Stimulated activated CD4-positive, alpha-beta T cell treated with anti-CD3 and anti-CD28 coated beads, Interleukin-1b, Interleukin-23, amount 100 ng/mL, for 4 hours (primary cell): Measurements from ENCODE around the gene DRP2.
"Not testable (repeated sequence)": the region's sequence is repeated elsewhere in the genome, so short reads cannot be mapped to it uniquely, and the experiment has no call there.

ENCODE experiments used
- DNase-seq, 2 donors: peaks; one replicate each; pipeline ENCODE4 v3.0.0-alpha.2; 2020; ENCODE audit warnings: low read depth in 2 of 2

DRP2 gene, protein sequence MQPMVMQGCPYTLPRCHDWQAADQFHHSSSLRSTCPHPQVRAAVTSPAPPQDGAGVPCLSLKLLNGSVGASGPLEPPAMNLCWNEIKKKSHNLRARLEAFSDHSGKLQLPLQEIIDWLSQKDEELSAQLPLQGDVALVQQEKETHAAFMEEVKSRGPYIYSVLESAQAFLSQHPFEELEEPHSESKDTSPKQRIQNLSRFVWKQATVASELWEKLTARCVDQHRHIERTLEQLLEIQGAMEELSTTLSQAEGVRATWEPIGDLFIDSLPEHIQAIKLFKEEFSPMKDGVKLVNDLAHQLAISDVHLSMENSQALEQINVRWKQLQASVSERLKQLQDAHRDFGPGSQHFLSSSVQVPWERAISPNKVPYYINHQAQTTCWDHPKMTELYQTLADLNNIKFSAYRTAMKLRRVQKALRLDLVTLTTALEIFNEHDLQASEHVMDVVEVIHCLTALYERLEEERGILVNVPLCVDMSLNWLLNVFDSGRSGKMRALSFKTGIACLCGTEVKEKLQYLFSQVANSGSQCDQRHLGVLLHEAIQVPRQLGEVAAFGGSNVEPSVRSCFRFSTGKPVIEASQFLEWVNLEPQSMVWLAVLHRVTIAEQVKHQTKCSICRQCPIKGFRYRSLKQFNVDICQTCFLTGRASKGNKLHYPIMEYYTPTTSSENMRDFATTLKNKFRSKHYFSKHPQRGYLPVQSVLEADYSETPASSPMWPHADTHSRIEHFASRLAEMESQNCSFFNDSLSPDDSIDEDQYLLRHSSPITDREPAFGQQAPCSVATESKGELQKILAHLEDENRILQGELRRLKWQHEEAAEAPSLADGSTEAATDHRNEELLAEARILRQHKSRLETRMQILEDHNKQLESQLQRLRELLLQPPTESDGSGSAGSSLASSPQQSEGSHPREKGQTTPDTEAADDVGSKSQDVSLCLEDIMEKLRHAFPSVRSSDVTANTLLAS

DNA sequence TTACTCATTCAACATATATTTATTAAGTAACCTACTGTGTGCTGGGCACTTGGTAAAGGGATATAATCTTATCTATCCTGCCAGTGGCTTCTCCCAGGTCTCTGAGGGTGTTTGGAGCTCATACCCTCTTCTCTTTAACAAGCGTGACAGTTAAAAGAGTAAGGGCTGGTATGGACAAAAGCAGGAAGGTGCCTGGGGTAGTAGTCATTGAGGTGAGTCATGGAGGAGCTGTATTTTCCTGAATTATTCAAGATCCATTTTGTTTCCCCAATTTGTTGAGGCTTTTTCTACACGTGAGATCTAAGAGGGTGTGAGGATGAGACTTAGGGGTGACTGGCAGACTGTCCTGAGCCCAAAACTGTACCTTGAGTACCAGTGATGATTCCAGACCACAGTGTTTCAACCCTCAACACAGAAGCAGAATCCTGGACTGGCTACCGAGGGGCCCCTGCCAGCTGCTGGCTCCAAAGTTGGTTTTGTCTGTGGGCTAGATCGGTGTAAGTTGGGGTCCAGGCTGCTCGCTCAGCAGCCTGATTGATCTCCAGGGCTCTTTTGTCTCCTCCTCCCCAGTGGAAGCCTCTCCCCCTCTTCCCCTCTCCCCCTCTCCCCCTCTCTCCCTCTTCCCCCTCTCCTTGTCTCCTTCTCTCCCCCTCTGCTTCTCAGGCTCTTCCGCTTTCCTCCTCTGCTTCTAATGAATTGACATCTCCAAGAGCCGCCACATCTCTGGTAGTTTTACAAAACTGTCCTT is at the start of gene DRP2:
Gene DRP2, plus strand, starts transcription at position 671 of the 748 bp plus-strand sequence. CDS start 11,862 bp downstream, outside the sequence.
- no peak for DNase-seq

DNA sequence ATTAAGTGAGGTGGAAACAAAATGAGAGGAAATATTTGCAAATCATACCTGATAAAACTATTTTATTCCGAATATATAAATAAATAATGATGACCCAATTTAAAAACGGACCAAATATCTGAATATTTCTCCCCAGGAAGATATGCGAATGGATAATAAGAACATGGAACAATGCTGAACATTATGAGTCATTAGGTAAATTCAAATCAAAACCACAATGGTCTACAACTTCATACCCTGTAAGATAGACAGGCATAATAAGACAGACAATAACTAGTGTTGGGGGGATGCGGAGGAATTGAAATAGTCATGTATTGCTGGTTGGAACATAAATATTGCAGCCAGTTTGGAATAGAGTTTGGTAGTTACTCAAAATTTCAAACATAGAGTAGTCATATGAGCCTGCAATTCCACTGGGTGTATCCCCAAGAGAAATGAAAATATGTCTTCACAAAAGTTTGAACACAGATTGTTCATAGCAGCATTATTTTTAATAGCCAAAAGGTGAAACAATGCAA is 47.6 kb upstream of the DRP2 start:
- DNase-seq: no peak

DNA sequence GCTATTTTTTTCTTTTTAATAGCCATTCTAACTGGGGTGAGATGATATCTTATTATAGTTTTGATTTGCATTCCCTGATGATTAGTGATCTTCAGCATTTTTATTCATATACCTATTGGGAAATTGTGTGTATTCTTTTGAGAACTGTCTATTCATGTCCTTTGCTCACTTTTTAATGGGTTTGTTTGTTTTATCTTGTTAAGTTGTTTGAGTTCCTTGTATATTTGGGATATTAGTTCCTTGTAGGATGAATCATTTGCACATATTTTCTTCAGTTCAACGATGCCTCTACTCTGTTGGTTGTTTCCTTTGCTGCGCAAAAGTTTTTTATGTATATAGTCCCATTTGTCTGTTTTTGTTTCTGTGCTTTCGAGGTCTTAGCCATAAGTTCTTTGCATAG is 43.1 kb upstream of the DRP2 start:
- no peak for DNase-seq

DNA sequence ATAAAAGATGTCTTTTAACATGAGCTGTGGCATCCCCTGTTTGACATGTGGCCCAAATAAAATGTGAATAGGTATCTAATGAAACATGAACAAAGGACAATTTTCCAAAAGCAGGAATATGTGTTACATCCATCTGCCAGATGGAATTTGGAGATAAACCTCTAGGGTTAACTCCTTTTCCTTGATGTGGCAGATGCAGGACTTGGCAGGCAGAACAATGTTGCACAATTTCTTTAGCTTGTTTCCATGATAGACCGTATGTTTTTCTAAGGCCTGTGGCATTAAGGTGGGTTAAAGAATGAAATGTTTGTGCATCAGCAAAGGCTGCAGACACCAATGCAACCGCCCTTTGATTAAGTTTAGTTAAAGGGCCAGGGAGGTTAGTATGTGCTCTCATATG is 34.7 kb upstream of the DRP2 start:
- DNase-seq: not testable (repeated sequence)

DNA sequence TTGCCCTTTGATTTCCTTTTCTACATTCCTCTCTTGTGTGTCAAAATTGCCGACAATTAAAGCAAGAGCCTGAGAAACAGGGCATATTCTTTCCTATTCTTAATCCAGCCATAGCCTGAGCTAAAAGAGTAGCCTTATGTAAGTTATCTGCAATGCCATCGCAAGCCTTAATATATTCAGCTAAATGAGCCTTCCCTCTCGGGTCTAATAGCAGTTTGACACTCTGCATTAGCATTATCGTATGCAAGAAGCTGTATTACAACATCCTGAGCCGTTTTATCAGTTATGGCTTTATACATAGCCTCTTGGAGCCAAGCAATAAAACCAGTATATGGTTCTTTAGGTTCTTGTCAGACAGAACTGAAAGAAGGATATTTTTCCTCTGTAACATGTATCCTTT is 31.6 kb upstream of the DRP2 start:
- DNase-seq: not testable (repeated sequence)

DNA sequence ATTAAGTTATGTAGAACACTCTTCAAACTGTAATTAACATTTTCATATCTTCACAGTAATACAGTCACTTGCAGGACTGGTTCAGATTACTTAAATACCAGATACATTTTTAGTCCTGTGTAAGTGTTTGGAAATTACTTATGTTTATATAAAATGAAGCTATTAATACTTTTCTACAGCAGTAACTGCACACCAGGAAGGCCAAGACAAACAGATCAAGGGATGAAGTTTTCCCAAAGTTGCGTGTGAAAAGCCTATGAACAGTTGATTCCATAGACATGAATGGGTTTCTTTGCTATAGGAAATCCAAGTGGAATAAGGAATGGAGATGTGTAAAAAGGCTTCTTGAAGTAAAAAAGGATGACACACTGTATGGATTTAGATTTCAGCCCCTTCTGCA is 28.9 kb upstream of the DRP2 start:
- DNase-seq: no peak

DNA sequence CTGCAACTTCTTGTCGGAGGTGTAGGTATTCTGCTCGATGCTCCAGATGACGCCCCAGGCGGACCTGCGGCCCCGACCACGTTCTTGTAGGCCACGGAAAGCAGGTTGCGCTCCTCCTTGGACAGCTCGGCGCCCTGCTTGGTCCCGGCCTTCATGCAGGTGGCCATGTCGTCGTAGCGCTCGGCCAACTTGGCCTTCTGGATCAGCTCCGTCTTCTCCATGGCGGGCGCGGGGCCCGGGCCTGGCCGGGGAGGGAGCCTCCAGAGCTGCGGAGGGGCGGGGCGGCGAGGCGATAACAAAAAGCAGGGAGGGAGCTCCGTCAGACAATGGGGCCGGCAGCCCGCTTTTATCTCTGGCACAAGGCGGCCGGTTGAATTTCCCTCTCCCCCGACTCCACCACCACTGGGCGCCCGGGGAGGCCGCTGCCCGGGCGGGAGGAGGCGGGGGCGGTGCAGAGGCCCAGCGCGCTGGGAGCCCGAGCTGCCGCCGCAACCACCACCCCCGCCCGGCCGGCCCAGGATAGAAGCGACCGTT is 28.3 kb upstream of the DRP2 start:
- DNase-seq: no peak

DNA sequence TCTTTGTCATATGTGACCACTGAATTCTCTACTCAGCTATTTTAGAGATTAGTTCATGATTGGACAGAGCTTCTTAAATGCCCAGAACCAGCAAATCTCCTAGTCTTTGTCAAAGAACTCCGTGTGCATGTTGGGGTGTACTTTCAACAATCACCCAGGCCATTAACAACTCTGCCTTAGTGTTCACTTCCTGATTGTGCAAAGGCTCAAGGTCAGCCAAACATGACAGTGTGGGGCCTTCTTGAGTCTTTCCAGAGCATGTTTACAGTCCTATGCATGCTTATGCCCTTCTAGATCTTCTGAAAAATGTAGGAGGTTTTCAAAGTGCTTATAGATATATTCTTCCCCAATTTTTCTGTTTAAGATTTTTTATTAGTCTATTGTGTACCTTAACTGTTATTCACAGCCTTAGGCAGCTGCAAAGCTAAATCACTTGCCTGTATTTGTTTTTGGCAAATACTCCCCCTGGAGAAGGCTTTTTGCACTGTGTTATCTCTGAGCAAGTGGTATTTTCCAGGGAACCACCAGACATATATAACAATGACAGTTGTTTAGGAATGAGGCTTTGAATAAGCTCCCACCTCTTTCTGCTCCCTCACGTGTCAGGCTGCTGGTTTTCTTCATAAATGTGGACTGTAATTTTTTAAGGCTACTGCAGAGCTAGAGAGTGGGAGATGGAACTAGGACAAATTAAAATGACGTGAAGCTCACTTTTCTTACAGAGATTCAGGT is 24.0 kb upstream of the DRP2 start:
- DNase-seq: no peak

DNA sequence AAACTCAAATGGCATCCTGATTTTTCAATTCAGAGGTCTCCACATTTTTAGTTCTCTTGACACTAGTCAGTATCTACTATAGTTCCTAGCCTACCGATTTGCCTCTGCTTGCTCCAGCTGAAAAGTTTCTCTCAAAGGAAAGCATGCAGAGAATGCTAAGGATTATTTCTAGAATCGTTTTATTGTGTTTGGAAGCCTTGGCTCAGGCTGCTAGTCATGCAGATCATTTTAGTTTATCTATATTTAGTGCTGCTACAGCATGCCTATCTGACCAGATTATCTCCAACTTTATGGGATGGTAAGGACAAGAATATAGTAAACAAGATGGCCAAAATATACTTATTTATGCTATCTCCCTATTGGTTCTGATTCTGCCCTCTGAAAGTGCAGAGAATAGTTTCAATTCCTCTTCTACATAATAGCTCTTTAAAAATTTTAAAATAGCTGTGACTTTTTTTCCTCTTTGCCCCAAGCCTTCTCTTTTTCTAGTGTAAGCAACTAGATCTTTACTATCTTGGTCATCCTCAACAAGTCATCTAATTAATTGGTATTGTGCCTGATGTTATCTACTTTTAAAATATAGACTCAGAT is 15.7 kb upstream of the DRP2 start:
- DNase-seq: no peak

DNA sequence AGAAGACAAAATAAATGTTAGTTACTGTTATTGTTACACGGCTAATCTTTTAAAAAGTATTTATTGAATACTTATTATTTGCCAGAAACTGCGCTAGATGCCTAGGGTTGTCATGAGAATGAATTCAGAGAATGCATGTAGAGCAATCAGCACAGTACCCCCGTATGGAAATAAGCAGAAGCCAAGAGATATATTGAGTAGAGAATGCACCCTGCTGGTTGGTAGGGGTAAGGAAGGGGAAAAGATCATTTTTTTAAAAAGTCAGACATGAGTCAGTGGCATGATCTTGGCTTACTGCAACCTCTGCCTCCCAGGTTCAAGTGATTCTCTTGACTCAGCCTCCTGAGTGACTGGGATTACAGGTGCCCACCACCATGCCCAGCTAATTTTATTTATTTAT is 13.1 kb upstream of the DRP2 start:
- no peak for DNase-seq

DNA sequence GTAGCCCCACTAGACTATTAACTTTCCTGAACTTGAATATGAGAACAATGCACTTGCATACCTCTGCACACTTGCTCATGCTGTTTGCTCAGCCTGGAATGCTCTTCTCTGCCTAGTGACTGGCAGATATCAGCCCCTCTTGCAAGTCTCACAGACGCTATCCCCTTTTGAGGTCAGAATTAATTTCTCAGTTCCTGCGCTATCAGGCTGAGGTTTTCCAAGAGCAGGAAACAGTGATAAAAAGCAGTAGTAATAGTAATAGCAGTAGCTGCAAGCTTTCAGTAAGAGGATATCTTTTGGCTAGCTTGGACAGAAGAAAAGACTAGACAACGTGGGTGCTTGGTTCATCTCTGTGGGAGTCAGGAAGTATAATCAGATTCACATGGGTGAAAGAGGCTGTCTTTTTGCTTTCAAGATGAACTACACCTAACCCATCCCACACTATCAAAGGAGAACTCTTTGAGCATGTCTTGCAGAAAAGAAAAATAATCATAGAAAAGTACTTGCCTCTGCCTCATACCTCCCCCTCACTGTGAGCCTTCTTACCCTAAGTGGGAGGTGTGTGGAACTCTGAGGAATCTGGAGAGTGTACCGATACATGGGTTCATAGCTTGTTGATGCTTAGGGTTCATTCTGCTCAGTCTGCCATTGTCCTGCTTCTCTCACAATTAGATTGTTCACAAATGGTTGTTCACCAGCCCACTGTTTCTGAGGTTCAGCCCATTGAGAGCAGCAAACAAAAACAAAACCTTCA is 11.3 kb upstream of the DRP2 start:
- no peak for DNase-seq

DNA sequence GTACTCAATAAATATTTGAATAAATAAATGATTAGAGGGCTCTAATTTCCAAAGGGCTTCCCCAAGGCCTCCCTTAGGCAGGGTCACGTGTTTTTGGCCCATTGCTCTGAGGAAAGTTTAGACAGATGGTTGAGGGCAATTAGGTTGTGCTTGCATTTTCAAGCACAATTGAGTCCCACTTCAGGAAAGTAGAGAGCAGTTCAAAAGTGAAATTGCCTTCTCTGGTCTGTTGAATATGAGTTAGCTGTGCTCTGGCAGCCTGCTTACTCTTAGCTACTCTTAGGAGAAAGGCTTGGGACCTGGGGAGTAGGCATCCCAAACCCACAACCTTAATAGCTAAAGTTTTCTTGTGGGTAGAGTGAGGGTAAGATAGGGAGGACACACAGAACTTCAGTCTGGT is 9.0 kb upstream of the DRP2 start:
- DNase-seq: no peak

DNA sequence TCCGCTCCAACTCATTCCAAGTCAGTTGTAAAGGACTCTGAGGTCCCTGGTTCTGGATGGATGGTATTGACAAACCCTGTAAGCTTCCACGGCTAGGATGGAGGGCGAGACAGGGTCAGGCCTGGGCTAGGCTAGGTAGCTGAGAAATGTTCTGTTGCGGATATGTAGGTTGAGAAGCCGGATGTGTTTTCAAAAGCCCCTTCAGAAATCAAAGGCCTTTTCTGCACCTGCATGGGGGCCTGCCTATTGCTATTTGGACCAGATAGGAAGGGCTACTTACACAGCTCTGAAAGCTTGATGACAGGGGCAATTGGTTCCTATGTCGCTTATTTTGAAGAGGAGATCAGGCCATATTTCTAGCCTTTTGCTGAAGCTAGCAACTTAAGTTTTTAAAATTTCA is 1.9 kb upstream of the DRP2 start:
- no peak for DNase-seq

DNA sequence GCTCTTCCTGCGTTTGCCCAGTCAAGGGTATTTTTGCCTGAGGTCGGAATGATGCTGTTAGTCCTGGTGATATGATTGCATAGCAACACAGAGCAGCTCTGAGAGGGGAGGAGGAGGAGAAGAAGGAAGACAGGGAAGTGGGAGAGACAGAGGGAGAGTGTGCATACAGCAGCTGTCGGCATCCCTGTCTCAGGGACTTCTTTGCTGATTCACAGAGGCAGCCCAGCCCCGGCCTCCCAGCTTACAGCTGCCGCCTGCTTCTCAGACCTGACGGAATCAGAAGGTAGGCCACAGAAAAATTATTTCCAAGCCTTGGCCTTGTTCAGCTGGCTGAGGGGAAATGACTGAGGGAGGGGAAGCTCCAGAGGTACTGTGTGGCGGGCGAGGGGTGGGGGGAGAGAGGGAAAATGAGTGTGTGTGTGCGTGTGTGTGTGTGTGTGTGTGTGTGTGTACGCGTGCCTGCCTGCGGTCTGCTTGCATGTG is 319 bp downstream of the DRP2 start:
- no peak for DNase-seq

DNA sequence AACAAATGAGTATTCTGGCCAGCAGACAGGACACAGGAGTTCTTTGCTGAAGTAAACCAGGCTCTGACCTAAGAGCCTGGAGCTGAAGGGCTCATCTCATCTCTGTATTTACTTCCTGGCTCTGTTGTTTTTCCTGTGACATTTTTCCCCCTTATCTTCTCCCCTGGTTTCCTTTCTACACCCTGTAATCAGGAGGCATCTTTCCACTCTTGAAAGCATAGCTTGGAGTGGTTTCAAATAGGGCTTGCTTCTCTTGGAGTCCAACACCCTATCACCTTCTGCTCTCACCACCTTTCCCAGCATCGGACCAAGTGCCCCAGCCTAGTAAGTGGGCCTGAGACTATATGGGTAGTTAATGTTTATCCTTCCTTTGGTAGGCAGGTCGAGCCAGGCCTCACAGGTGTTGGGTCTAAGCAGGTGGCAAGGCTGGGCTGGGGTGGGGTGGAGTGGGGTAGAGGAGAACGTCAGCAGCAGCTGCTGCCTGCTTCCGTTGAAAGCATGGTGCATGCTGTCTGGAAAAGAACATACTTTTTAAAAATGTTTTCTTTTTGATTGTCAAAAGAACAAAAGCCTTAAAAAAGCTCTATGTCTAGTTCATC is 1.2 kb downstream of the DRP2 start:
- no peak for DNase-seq

DNA sequence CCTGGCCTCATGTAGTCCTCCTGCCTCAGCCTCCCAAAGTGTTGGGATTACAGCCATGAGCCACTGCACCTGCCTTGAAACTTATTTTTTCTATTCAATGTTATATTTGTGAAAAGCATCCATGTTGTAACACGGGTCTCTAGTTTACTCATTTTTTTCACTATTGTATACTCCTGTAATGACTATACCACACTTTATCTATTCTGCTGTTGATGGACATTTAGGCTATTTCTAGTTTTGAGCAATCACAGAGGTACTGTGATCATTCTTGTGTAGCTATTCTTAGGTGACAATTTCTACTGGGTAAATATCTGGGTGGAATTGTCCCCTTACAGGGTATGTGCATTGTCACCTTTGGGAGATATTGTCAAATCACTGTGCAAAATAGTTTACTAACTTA is 3.6 kb downstream of the DRP2 start:
- no peak for DNase-seq

DNA sequence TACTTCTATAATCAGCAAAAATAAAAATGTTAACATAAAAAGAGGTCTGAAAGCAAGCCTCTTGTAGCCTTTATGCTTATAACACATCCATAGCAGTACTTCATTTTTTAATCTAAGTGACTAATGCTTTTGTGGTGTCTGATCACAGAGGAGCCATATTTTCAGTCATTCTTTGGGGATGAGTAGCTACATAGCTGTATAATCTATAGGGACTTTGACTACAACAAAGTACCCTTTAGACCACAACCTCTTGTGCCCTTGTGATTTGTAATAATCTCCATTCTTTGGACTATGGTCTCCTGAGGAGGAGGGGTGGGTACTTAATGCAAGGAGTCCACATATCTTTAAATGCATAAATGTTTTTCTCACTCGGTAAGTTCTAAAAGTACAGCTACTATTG is 9.6 kb downstream of the DRP2 start:
- DNase-seq: no peak

DNA sequence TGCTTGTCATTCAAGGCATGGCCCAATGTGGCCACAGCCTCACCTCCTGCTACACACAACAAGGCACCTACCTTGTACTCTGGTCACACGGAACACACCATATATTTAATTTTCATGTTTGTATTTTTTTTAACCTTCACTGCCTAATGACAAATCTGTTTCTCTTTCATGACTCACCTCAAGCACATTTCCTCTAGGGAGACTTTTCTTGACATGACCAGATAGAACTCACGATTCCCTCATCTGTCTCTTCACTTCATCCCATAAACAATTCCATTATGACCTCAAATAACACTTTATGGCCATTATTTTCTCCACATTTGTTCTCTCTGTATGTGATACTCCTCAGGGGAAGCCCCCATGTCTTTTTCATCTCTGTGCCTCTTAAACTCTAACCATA is 11.1 kb downstream of the DRP2 start:
- DNase-seq: no peak

DNA sequence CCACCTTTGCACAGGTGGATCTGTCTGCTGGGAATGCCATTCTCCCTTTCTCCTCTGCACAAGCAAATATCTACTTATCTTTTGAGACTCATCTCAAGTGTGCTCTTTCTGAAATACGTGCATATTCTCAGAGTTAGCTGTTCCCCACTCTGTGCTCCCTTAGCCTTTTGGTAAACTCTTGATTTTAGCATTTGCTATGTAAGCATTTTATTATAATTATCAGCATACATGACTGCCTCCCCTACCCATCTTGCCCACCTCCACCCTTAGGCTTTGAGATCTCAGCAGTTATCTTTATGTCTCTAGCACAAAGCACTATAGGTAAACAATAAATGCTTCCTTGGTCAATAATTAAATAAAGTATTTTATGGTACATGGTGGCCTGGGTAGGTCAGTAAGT is 11.5 kb downstream of the DRP2 start:
- no peak for DNase-seq
